Measurements from ENCODE around the gene RAPGEF1.

Gene RAPGEF1

DNA sequence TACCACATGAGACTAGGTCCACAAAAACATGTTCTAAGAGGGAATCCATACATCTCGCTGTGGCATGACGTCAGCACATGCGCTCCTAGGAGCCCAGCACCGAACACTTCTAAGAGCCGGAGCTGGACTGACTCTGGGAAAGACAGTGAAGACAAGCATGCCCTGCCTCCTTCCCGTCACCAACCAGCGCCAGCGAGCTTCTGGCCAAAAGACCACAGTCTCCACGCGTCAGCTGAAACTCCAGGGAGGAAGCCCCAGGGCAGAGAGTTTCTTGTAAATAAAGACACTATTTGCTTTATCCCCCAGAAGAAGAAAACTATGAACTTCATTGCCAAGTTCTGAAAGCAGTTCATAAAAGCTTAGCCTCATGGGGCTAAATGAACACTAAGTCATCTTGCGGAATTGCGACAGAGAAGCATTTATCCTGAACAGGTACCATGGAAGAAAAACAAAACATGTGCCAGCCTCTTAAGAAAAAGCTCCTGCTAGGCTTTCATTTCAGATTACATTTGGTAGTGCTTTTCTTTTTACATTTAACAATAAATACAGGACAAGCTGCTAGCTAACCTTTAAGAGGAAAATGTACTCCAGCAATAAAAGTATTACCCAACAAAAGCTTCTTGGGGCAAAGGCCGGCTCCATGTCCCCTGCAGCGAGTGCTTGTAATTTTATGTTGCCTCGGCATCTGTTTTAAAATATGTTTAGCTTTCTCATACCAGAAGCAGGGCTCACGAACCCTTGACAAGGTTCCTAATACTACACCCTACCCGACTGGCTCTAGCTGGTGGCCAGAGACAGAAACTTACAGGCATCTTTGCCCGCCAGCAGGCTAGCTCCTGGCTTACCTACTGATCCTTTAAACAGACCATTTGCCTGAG lies 98.0 kb downstream of the RAPGEF1 start:
- no peak for DNase-seq

DNA sequence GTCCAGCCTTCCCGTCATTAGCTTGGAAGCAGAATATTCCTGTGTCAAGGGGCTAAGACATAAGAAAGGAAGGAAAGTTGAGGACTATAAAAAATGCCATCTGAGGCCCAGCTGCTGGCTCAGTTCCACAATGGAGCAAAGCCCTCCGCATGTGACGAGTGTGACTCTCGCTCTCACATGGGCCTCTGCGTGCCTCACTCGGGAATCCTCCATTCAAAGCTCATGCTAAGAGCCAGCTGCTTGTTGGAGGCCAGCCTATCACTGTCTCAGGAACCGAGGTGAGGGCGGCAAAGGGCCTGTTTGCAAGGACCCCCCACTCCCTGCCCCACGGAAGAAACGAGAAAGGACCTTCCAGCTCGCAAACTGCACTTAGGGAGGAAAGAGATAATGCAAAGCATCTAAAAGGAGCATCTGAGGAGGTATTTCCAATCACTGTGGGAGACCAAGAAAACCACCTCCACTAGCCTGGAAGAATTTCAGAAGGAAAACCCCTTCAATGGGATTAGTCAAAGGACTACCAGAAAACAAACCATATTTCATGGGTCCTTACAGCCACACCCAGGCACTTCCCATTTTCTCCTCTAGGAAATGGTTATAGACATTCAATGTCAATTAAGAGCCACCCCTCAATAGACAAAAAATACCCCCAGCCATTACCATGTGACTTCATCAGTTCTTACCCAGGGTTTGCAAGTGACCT lies 99.3 kb downstream of the RAPGEF1 start:
- no peak for DNase-seq

DNA sequence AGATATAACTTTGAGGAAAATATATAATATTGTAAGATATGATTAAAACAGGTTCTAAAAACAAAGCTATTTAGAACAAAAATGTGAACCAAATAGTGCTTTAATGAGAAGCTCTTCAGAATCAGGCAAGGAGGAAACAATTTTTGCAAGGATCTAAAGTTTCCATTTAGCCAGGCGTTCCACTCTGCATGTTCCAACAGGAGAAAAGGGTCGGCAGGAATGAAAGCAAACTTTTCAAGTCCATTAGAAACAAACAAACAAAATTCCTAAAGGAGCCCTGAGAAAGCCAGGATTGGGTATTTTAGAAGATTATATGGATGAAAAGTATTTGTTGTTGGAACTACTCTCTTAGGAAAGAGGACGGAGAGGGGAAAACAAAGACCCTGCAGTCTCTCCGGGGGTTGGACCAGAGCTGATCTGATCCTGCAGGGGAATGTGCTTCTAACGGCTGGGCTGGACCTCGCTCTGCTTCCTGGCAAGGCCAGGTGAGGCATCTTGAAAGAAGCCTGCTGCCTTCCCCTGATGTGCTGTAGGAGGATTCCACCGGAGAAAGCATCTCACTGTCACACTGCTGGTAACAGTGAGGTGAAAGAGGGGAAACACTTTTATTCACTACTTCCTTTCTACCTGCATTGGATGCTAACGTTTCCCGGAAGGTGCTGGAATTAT lies 100.0 kb downstream of the RAPGEF1 start:
- no peak for DNase-seq

GRCh38 chr9:131636593-131636992 lies 103.3 kb downstream of the RAPGEF1 start:
- no peak for DNase-seq

DNA sequence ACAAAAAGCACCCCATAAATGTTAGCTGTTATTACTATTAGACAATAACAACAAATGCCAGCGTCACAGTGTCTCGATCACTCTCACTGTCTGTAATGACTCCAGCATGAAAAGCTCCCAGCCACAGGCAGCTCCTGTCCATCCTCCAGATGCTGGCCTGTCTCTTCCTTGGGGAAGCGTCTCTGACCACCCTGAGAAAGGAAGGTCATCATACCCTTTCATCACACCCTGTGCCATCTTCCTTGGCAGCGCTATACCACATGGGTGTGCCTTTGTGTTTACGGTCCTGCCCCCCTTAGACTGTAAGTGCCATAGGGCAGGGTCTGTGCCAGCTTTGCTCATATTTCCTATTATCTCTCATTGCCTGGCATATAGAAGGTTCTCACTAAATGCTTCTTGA lies 104.0 kb downstream of the RAPGEF1 start:
- no peak for DNase-seq

- DNase-seq: peak; percentile 63
Measured at GRCh38 chr9:131635285-131635684, 104.6 kb downstream of the RAPGEF1 start.

DNA sequence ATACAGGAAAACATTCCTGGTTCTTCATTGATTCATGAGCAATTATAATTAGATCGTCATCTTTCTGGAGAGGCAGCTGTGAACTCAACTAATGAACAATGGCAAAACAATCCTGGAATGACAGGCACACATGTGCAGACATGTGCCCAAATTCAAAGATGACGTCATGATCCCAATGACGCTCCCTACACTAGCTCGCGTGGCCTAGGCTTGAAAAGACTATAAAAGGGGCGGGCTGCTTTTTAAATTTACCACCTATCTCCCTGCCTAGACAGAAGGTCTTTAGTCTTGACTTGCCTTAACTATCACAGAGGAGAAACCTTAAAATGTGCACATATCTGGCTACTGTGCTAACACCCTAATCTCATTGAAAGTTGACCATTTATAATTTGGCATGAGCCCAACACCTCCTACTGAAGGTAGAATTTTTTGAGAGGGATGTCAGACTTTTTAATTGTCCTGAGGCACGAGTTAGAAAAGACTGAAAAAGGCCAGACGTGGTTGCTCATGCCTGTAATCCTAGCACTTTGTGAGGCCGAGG lies 106.3 kb downstream of the RAPGEF1 start:
- DNase-seq: no peak

GRCh38 chr9:131631306-131631705 lies 108.6 kb downstream of the RAPGEF1 start:
- no peak for DNase-seq

GRCh38 chr9:131630205-131630831 lies 109.6 kb downstream of the RAPGEF1 start:
- DNase-seq: no peak

- no peak for DNase-seq
Measured at GRCh38 chr9:131629825-131630204, 110.1 kb downstream of the RAPGEF1 start.

DNA sequence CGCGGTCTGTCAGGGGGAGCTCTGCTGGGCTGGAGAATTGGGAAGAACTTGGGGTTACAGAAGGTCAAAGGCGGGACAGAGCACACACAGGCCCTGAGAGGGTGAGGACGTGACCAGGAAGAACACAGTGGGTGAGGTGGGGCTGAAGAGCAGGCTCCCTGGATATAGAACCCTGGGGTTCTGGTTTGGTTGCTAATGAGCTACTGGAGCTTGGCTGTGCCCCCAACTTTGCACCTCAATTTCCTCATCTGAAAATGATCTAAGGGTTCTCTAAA lies 110.7 kb downstream of the RAPGEF1 start:
- no peak for DNase-seq

- no peak for DNase-seq
Measured at GRCh38 chr9:131628459-131629225, 111.2 kb downstream of the RAPGEF1 start.

DNA sequence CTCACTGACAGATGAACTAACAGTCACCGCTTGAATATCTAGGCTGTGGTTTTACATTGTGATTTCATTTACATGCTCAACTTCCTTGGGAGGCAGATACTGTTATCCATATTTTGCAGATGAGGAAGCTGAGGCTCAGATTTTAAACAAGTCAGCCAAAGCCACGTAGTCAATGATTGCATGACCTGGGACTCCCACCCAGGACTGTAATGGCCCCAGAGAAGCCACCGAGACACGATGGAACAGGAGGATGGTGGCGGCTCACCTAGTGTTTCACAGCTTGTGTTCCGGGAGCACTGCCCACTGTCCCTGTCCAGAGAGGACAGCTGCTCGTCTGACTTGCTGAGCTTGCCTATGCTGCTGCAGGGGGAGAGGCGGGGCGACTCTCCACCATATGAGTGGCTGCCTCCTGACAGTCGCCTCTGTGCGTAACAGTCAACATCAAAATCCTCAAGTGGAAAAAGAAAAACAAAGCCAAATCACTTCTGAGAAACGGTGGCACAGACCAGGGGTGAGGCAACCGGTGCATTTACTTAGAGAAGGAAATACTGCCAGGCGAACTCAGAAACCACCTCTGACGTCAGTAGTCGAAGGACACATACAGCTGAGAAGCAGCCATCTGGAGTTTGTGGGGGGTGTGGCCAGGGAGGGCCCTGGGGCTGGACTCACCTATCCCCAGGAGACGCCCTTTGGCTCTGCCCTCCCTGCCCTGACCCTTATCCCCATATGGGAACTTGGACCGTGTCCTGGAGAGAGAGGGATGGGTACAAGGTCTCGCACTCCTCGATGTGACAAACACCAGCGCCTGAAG lies 112.0 kb downstream of the RAPGEF1 start:
- DNase-seq: peak; percentile 54

DNA sequence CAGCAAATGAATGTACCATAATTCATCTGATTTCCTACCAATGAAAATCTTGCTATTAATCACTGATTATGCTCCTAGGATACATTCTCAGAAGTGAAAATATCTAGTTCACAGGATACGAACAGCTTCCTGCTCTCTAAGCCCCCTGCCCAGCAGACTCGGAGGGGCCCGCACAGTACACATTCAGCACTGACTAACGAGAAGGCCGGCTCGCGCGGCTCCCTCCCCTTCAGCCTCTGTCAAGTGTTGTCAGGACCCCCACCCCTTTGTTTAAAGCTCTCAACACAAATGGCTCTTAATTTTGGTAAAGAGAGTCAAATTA lies 112.6 kb downstream of the RAPGEF1 start:
- DNase-seq: no peak

DNA sequence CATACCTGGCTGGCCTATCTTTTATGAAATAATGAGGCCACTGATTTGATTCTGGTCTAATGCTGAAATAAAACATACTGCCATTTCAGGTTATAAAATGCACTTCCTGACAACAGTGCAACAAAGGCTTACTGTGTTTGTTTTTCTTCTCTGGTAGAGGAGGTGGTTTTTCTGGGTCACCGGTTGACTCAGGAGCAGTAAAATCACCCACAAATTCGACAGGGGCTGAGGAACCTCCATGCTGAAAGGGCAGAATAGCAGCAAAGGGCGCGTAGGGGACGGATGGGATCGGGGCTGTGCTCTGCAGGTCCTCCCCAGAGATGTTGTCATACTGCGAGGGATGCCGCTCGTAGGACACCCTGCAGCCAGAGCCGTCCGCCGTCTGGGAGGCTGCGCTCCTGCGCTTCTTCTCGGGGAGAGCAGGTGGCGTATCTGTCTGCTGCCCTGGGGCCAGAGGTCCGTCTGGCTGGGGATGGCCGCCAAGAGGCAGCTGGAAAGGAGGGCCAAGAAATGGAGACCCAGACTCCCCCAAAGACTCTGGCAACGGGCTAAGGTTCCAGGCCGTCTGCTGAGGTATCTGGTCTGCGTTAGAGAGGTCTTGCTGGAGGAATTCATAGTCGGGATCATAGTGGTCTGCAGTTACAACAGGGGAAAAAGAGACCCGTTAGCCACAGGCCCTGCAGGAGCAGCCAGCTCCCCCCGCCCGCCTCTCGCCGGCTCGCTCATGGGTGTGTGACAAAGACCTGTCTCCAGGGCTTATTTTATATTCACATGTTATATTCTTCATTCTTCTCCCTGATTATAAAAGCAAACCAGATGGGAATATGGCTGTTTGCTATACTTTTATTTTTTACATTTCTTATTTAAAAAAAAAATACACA lies 113.8 kb downstream of the RAPGEF1 start:
- DNase-seq: no peak

DNA sequence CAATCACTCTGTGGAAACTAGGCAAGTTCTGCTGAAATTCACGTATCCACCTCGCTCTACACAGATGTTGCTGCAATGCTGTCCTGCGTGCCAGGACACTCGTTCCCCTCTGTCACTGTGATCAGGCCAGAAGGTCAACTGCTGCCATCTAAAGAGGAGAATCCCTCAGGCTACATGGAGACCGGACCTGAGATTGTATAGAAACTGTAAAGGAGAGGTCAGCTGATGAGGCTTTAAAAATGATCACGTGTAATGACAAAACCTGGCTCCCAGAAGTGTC lies 114.4 kb downstream of the RAPGEF1 start:
- no peak for DNase-seq

DNA sequence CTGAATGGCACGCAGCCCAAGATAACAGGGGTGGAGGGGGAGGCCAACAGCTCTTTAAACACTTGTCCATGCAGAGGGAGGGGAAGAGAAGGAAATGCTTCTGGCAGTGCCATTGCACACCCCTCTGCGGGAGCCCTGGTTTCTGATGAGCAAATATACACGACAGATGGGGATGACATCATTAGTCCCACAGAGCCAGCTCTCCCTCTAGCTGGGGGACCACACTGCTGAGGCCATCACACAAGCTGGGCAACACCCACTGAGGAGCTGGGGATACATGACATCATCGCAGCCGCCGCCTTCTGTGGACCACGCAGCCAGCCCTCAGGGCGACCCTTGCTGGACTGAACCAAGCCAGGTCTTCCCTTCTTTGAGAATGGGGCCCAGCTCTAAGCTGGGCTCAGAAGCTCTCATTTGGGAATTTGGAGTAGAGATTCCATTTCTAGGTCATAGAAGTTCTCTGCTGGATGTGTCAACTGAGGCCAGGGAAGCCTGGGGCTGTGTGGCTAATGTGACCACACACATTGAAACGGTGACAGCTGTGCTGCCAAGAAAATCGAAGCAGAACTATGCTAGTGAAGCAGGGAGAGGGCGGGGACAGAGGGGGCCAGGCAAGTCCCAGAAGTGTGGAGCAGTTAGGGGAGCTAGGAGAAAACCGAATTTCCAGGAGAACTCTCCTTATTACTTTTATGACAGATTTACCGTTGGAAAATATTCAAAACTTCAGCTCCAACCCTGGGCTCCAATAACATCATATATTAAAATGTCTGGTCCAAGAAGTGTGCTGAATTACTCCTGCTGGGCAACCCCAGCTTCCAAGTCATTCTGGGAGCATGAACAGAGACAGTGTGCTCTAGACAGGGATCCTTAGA lies 115.0 kb downstream of the RAPGEF1 start:
- DNase-seq: no peak

GRCh38 chr9:131623655-131624330 lies 116.1 kb downstream of the RAPGEF1 start:
- DNase-seq: no peak

- DNase-seq: no peak
Measured at GRCh38 chr9:131622523-131622922, 117.4 kb downstream of the RAPGEF1 start.
